Large intestine (tissue), 3 donors: ENCODE data around the gene MBD5. TPM values are rescaled to one million over a fixed set of nuclear protein-coding genes. Genes with fewer than 3 reads are reported as not detected.
"Not testable (repeated sequence)": the region's sequence is repeated elsewhere in the genome, so short reads cannot be mapped to it uniquely, and the experiment has no call there.

Experiments used
- DNase-seq, 2 donors: peaks; one replicate each; pipeline versions ENCODE4 v3.0.0 to v3.0.0-alpha.2; 2013
- H3K27ac ChIP-seq: one replicate; pipeline ENCODE4 v1.5.1; 2013; ENCODE audit warnings: low read length
- H3K27me3 ChIP-seq: 2 replicates; pipeline ENCODE4 v1.6.1; 2013; ENCODE audit warnings: low read length; ENCODE audit not compliant: control insufficient read depth, insufficient read depth
- H3K36me3 ChIP-seq: 2 replicates; pipeline ENCODE4 v1.6.1; 2013; ENCODE audit warnings: low read length; ENCODE audit not compliant: control insufficient read depth, insufficient read depth
- H3K4me1 ChIP-seq: one replicate; pipeline ENCODE4 v1.6.1; 2013; ENCODE audit warnings: low read length; ENCODE audit not compliant: control insufficient read depth, insufficient read depth
- H3K4me3 ChIP-seq: one replicate; pipeline ENCODE4 v1.5.1; 2013; ENCODE audit warnings: low read length
- H3K9me3 ChIP-seq: one replicate; pipeline ENCODE4 v1.6.1; 2013; ENCODE audit warnings: mild to moderate bottlenecking, low read depth, low read length, moderate library complexity; ENCODE audit not compliant: control insufficient read depth
- WGBS: methylation state at CpG from one replicate; pipeline ENCODE4 v1.1.5; 2013; ENCODE audit warnings: low lambda C conversion rate; ENCODE audit not compliant: insufficient coverage; 5-methylcytosine and 5-hydroxymethylcytosine counted together
- polyA plus RNA-seq: library from polyadenylated mRNA; unstranded; fragments of 120-200 nt; gene quantifications from one replicate; pipeline ENCODE4 v1.2.1, GENCODE V29; 2013

Gene MBD5
- polyA plus RNA-seq, 1 donor: 18.7 TPM

DNA sequence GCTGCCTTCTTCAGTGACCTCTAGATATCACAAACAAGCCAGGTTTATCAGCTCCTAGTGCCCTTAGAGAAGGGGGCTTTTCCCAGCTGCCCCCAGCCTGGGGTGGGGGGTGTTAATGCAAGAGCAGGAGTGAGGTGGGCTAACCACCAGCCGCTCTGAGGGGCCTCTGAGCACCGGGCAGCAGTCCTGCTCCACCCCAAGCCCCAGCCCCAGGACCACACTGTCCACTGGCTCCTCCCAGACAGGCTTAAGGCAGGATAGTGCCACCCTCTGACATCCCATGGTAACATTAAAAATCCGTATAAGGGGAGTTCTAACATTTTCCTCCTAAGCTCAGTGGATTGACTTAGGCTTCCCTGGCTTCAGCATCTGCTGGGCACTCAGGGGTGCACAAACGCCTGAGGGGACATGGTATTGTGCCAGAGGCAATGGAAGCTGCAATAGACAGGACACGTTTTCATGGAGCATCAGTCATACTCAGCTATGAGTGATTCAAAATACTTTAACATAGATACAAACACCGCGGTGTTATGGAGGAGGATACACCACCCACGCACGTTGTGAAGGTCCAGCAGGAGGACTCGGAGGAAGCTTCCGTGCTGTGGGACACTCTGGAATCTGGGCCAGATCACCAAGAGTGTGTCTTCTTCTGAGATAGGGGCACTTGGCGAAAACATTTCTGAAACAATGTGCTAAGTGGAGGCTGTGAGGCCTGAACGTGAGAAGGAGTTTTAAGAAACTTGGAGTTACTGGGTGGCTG lies 511.0 kb downstream of the MBD5 start:
- Histone ChIP-seq H3K9me3 (no peaks in the 10 kb centered on the region), H3K4me3 (no peak overlapping the region), H3K27ac (no peak overlapping the region), H3K36me3 (no peaks in the 10 kb centered on the region), H3K27me3 (no peaks in the 10 kb centered on the region), H3K4me1 (no peaks in the 10 kb centered on the region)
- 88% methylated on average over 2 of the region's 13 CpGs for WGBS
- DNase-seq: no peak

DNA sequence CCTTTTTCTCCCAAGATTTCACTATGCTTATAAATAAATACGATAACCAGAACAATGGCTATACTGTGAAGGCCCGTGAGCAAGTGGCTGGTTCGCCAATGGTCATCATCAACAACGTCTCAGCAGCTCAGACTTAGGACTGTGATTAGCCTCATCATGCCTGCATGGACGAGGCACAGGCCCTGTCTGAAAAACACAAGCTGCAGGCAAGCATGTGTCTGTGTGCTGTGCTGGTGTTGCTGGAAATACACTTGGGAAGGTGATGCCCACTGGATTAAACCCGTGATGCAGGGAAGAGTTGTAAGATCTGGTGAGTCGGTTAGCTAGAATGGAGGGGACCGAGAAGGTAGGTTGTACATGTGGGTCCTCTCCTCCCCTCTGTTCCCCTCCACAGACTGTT lies 512.1 kb downstream of the MBD5 start:
- WGBS: 83% methylated on average over 1 of the region's 8 CpGs
- H3K4me3 ChIP-seq: no peak overlapping the region
- no peaks in the 10 kb centered on the region for H3K4me1 ChIP-seq
- no peaks in the 10 kb centered on the region for H3K9me3 ChIP-seq
- H3K27me3 ChIP-seq: no peaks in the 10 kb centered on the region
- H3K27ac ChIP-seq: no peak overlapping the region
- no peak for DNase-seq
- H3K36me3 ChIP-seq: no peaks in the 10 kb centered on the region

DNA sequence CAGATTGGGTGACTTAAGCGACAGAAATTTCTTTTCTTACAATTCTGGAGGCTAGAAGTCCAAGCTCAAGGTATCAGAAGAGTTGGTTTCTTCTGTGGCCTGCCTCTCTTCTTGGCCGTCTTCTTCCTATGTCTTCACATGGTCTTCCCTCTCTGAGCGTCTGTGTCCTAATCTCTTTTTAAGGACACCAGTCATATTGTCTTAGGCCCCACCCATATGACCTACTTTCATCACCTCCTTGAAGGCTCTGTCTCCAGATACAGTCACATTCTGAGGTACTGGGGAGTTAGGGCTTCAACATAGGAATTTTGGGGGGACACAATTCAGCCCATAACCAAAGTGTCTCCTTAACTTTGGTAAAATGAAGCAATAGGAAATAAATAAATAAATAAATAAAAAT lies 512.8 kb downstream of the MBD5 start:
- H3K4me1 ChIP-seq: no peaks in the 10 kb centered on the region
- no peaks in the 10 kb centered on the region for H3K9me3 ChIP-seq
- H3K27ac ChIP-seq: no peak overlapping the region
- WGBS: 100% methylated on average over 1 of the region's 3 CpGs
- H3K36me3 ChIP-seq: no peaks in the 10 kb centered on the region
- no peak overlapping the region for H3K4me3 ChIP-seq
- H3K27me3 ChIP-seq: no peaks in the 10 kb centered on the region
- no peak for DNase-seq

DNA sequence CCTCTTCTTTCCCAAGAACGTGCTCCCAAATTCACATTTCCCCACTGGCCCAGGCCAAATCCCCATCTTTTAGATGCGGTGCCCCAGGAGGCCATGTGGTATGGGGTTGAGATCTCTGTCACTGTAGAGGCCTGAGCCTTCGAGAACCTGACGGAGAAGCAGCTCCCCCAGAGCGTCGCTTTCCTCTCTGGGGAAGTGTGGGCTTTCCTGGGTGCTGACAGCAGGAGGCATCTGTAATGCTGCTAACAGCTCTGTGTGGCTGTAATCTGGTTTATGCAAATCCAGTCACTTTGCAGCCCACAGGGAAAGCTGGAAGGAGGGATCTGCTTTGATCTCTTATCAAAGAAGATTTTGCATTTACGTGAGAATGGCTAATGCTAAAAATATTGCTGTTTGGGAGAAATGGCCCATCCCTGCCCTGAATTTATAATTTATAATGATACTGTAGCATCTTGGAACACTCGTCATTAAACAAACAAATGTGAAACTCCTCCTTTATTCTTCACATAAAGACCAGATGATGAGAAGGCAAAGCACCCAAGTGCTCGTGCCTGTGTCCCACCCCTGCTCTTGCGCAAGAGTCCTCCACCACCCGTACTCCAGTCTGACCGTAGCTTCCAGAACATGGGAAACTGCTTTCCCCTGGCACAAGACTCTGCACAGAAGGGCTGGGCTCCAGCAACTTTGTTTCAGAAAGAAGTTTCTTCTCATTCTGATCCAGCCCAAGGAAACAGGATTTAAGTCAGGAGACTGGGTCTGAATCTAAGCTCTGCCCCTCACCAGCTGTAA lies 513.7 kb downstream of the MBD5 start:
- H3K4me1 ChIP-seq: no peaks in the 10 kb centered on the region
- no peak overlapping the region for H3K27ac ChIP-seq
- no peak overlapping the region for H3K4me3 ChIP-seq
- WGBS: no CpG with 5 or more reads among the region's 12 CpGs
- H3K27me3 ChIP-seq: no peaks in the 10 kb centered on the region
- peak in 1 of 2 donors; percentile 23 for DNase-seq
- H3K9me3 ChIP-seq: no peaks in the 10 kb centered on the region
- no peaks in the 10 kb centered on the region for H3K36me3 ChIP-seq

DNA sequence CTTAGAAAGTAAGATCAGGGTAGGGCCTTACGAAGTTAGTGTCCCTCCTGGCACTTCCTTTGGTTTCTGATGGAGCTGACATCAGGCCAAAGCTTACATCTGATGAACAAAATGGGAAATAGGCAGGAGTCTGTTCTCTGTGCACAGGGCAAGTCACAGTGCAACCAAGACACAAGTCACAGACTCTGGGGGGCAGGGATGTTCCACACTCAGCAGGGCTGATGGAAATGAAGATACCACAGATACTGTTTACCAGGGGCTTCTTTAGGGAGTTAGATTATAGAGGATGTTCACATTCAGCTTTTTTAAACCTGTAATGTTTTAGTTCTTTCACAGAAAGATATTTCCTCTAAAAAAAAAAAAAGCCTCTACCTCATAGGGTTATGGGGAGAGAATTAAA lies 517.5 kb downstream of the MBD5 start:
- Histone ChIP-seq H3K27me3 (no peaks in the 10 kb centered on the region), H3K4me1 (no peaks in the 10 kb centered on the region), H3K36me3 (no peaks in the 10 kb centered on the region), H3K9me3 (no peaks in the 10 kb centered on the region), H3K27ac (no peak overlapping the region), H3K4me3 (no peak overlapping the region)
- no CpG with 5 or more reads among the region's 1 CpG for WGBS
- no peak for DNase-seq

DNA sequence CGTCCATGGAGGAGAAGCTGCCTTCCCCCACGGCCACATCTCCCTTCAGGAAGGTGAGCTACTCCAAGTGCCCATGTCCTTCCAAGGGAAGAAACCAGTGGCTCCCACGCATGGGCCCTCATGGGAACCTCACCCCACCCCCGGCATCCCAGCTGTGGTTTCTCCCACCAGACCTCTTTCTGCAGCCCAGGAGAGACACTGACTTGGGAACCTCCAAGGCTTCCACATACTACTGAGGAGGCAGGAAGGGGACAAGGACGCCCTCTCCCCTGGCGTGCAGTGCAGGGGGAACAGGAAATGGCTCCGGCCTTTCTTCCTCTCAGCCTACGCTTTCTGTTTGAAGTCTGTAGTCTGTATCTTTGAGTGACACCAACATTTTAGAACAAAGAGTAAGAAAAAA lies 519.1 kb downstream of the MBD5 start:
- Histone ChIP-seq H3K27ac (no peak overlapping the region), H3K4me3 (no peak overlapping the region), H3K9me3 (no peaks in the 10 kb centered on the region), H3K27me3 (no peaks in the 10 kb centered on the region), H3K36me3 (no peaks in the 10 kb centered on the region), H3K4me1 (no peaks in the 10 kb centered on the region)
- WGBS: no CpG with 5 or more reads among the region's 8 CpGs
- no peak for DNase-seq

DNA sequence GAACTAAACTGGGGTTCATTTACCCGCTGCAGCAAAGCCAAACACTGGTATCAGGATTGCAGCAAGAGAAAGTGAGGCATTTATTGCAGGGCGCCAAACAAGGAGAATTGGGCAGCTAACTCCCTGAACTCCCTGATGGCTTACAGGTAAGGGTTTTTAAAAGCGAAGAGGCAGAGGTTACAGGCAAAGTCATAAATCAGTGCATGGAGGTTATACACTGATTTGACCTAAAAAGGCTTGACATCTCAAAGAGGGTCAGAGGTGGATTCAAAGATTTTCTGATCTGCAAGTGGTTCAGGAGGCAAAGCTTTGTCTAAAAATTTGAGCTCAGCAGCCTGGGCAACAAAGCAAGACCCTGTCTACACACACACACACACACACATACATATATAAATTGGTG lies 520.9 kb downstream of the MBD5 start:
- H3K4me1 ChIP-seq: no peaks in the 10 kb centered on the region
- WGBS: no CpG with 5 or more reads among the region's 3 CpGs
- no peaks in the 10 kb centered on the region for H3K27me3 ChIP-seq
- H3K27ac ChIP-seq: no peak overlapping the region
- no peak overlapping the region for H3K4me3 ChIP-seq
- no peak for DNase-seq
- no peaks in the 10 kb centered on the region for H3K36me3 ChIP-seq
- no peaks in the 10 kb centered on the region for H3K9me3 ChIP-seq

DNA sequence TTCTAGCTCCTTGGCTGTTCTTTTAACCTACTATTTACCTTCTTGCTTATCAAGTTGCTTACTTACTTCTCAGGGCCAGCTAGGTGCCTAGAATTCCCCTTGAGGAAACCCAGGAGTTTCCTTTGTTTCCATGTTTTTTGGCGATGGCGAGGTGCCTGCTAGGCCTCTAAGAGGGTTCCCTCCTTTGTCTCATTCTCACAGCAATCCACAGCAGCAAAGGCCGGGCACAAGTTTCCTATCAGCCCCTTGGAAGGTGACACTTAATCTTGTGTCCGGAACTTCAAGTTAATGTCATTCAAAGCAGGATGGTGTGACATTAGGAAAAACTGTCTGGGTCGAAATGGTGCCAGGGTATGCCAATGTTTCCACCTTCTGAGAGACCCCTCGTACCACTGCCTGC lies 521.7 kb downstream of the MBD5 start:
- Histone ChIP-seq H3K27ac (no peak overlapping the region), H3K9me3 (no peaks in the 10 kb centered on the region), H3K27me3 (no peaks in the 10 kb centered on the region), H3K4me1 (no peaks in the 10 kb centered on the region), H3K4me3 (no peak overlapping the region), H3K36me3 (no peaks in the 10 kb centered on the region)
- DNase-seq: no peak
- no CpG with 5 or more reads among the region's 6 CpGs for WGBS

DNA sequence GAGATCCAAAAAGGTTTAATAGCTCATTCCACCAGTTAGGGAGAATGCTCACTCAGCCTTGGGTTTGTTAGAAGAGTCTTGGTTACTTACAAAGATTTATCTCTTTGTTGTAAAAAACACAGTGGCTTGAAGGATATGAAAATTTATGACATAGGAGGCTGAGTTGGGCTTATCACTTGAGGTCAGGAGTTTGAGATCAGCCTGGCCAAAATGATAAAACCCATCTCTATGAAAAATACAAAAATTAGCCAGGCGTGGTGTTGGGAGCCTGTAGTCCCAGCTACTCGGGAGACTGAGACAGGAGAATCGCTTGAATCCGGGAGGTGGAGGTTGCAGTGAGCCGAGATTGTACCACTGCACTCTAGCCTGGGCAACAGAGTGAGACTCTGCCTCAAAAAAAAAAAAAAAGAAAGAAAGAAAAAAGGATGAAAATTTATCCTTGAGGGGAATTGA lies 522.2 kb downstream of the MBD5 start:
- not testable (repeated sequence) for DNase-seq, H3K27me3 ChIP-seq

DNA sequence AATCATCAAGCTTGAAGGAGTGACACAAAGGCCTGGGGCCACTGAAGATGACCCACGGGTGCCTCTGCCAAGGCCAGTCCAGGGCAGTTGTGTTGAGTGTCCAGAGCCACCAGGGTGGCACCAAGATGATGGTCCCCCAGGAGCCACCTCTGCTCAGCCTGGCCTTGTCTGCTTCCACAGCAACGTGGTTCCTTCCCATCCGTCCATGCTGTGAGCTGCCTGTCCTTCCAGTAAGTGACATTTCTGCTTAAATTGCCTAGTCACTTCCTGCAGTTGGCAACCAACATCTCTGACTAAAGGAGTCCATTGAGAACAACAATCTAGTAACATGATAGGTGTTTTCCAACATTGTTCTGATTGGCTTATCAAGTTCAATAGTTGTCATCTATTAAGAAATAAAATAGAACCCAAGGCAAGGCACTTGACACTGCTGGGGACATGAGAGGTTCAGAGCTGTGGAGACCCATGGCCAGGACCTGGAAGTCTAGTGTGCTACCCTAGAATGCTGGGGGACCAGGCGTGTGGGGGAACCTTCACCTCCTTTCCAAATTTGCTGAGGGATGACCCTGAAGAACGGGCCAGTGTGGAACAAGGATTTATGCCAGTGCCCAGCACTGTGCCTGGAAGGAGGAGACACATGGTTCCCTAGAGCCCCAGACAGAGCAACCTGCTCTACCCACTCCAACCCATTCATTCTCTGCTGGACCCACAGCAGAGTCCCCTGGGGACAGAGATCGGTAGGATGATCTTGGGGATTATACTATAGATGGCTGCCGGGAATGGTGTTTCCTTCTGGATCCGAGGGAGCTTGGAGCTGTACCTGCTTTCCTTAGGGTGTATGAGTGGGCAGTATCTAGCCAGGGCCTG lies 524.7 kb downstream of the MBD5 start:
- no peak for DNase-seq
- Histone ChIP-seq H3K36me3 (no peaks in the 10 kb centered on the region), H3K4me3 (no peak overlapping the region), H3K27me3 (no peaks in the 10 kb centered on the region), H3K27ac (no peak overlapping the region), H3K9me3 (no peaks in the 10 kb centered on the region), H3K4me1 (no peaks in the 10 kb centered on the region)
- 80% methylated on average over 1 of the region's 8 CpGs for WGBS

More for the DNA sequence above, 522.2 kb downstream of the MBD5 start:
- not testable (repeated sequence) for H3K36me3 ChIP-seq, H3K9me3 ChIP-seq, H3K4me3 ChIP-seq, H3K27ac ChIP-seq, H3K4me1 ChIP-seq
- no CpG with 5 or more reads among the region's 5 CpGs for WGBS
